Skeletal muscle tissue (tissue), 4 donors: ENCODE results near the gene DDHD1. TPM values are rescaled to one million over a fixed set of nuclear protein-coding genes. Genes with fewer than 3 reads are reported as not detected.

Source experiments
- H3K27ac ChIP-seq: one replicate; pipeline ENCODE4 v1.7.0; 2013; ENCODE audit warnings: mild to moderate bottlenecking, low read depth, low read length, inconsistent platforms
- H3K27me3 ChIP-seq, 3 donors: one replicate each; pipeline ENCODE4 v1.7.0; 2013; ENCODE audit warnings: low read length in 3 of 3; ENCODE audit not compliant: control insufficient read depth in 3 of 3, insufficient read depth in 3 of 3
- H3K36me3 ChIP-seq, 3 donors: one replicate each; pipeline ENCODE4 v1.7.0; 2013; ENCODE audit warnings: low read length in 3 of 3; ENCODE audit not compliant: control insufficient read depth in 3 of 3, insufficient read depth in 3 of 3
- H3K4me1 ChIP-seq, 3 donors: one replicate each; pipeline ENCODE4 v1.7.0; 2013; ENCODE audit warnings: low read length in 3 of 3, mild to moderate bottlenecking in 3 of 3; ENCODE audit not compliant: control insufficient read depth in 3 of 3, insufficient read depth in 3 of 3
- H3K4me3 ChIP-seq, 3 donors: one replicate each; pipeline ENCODE4 v1.7.0; 2013; ENCODE audit warnings: low read length in 3 of 3
- H3K9ac ChIP-seq, 3 donors: one replicate each; pipeline ENCODE4 v1.7.0; 2013; ENCODE audit warnings: low read length in 3 of 3, mild to moderate bottlenecking in 3 of 3, moderate library complexity in 2 of 3, low read depth in 1 of 3
- H3K9me3 ChIP-seq, 3 donors: one replicate each; pipeline ENCODE4 v1.7.0; 2013; ENCODE audit warnings: low read length in 3 of 3; ENCODE audit not compliant: control insufficient read depth in 3 of 3
- total RNA-seq: library from RNA; depleted of rRNA; stranded (reverse); fragments of >200 nt; gene quantifications from one replicate; pipeline ENCODE4 v1.2.3, GENCODE V29; 2014
- donor health status: Osteomylitis.

Gene DDHD1
- total RNA-seq, 1 donor from 2014 or later = 14.1 TPM

DNA sequence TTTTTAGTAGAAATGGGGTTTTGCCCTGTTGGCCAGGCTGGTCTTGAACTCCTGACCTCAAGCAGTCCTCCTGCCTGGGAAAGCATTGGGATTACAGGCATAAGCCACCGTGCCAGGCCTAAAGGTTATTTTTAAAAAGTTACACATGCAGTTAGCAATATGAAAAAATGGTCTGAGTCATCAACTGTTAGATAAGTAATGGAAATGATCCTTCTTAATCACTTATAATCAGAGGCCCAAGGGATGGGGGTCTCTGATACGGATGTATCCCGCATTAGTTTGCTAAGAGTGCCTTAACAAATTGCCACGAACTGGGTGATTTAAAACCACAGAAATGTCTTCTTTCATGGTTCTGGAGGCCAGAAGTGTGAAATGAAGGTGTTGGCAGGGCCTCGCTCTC lies 148.1 kb downstream of the DDHD1 start:
- H3K4me3 ChIP-seq = no peak overlapping the region
- H3K9ac ChIP-seq = no peak overlapping the region
- H3K36me3 ChIP-seq = no peaks in the 10 kb centered on the region
- H3K27me3 ChIP-seq = no peaks in the 10 kb centered on the region
- no peaks in the 10 kb centered on the region for H3K9me3 ChIP-seq
- no peak overlapping the region for H3K27ac ChIP-seq
- H3K4me1 ChIP-seq = no peaks in the 10 kb centered on the region

DNA sequence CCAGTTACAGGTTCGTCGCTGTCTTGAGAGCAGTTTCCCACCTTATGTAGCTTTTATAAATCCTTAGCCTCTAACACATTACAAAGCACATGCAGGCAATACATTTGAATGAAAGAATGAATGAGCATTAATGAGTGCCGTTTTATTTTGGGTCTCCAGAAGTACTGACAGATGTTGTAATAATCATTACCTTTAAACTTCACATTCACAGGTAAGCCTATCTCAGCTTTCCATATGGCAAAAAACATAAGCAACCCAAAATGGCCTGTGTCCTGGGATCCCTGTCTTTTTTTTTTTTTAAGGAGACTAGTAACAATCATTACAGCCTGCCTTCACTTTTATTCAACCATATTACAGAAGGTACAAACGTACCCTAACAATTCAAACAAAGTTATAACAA lies 149.3 kb downstream of the DDHD1 start:
- Histone ChIP-seq H3K36me3 (no peaks in the 10 kb centered on the region), H3K27me3 (no peaks in the 10 kb centered on the region), H3K4me1 (no peaks in the 10 kb centered on the region), H3K4me3 (no peak overlapping the region), H3K9me3 (no peaks in the 10 kb centered on the region), H3K27ac (no peak overlapping the region), H3K9ac (no peak overlapping the region)

DNA sequence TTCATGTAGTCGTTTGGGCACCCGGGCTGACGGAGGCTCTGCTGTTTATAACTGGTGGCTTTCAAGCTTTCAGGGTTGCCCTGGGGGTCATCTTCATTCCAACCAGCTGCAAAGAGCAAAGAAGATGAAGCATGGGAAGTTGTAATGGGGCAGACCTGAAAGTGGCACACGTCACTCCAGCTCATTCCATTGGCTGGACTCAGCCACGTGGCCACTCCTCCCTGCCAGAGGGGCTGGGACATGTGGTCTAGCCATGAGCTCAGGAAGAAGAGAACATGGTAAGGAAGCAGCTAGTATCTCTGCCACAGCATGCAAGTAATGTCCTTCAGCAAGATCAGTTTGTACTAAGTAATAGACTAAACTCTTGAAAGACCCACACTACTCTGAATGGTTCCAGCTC lies 150.5 kb downstream of the DDHD1 start:
- Histone ChIP-seq H3K4me1 (peaks cover 3 to 6% (median 4%) of the 10 kb centered on the region in 3 donors), H3K9me3 (no peaks in the 10 kb centered on the region), H3K4me3 (no peak overlapping the region), H3K27ac (no peak overlapping the region), H3K27me3 (no peaks in the 10 kb centered on the region), H3K9ac (no peak overlapping the region), H3K36me3 (no peaks in the 10 kb centered on the region)

DNA sequence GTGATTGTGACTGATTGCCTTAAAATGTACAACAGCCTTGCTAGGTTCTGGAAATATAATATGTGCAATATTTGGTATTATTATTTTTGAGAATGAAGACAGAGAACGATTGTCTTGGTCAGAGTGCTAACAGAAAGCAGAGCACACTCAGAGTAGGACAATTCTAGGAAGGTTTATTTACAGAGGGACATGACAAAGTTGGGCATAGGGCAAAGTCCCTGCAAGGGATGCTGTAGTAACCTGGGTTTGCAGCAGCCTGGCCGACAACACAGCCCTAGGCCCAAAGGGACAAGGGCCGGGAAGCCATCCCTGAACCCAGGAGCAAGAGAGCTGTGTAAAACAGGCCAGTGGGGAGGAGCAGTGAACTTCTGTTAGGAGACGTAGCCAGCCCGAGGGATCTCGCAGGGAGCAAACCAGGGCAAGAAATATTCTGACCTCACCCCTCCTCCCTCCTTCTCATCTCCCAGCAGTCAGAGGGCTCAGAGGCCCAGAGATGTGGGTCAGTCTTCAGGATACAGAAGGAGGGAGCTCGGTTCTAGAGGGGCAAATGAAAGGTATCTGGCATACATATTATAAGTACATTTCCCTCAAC lies 151.2 kb downstream of the DDHD1 start:
- peaks cover 3 to 6% (median 4%) of the 10 kb centered on the region in 3 donors for H3K4me1 ChIP-seq
- no peaks in the 10 kb centered on the region for H3K9me3 ChIP-seq
- H3K27me3 ChIP-seq = no peaks in the 10 kb centered on the region
- H3K27ac ChIP-seq = no peak overlapping the region
- no peak overlapping the region for H3K9ac ChIP-seq
- no peaks in the 10 kb centered on the region for H3K36me3 ChIP-seq
- H3K4me3 ChIP-seq = no peak overlapping the region

DNA sequence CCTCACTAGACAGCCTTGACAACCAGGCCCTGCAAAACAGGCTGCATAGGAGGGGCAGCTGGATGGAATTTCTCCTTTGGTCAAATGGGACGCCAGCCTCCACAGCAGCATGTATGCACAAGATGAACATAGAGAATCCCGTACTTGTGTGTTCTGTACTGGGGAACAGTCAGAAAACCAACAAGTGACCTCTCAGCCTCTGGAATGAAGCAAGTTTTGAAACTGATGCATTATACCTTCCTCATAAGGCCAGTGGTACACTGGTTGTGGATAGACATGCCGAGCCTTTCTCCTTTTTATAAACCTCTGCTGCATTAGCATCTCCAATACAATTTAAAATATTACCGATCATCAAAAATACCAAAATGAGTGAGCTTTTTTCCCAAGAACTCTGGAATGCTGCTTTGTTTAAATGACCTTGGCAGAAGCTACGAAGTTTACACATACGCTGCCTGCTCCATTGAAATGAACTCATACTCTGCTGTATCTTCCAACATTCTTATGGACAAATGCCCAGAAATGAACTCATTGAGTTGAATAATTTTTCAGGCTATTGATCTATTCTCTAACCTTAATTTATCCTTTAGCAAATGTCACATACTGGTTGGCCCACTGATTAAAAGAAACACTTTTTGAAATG lies 154.6 kb downstream of the DDHD1 start:
- Histone ChIP-seq H3K9ac (no peak overlapping the region), H3K4me1 (peaks cover 3 to 6% (median 4%) of the 10 kb centered on the region in 3 donors), H3K27ac (no peak overlapping the region), H3K36me3 (no peaks in the 10 kb centered on the region), H3K9me3 (no peaks in the 10 kb centered on the region), H3K4me3 (no peak overlapping the region), H3K27me3 (no peaks in the 10 kb centered on the region)

DNA sequence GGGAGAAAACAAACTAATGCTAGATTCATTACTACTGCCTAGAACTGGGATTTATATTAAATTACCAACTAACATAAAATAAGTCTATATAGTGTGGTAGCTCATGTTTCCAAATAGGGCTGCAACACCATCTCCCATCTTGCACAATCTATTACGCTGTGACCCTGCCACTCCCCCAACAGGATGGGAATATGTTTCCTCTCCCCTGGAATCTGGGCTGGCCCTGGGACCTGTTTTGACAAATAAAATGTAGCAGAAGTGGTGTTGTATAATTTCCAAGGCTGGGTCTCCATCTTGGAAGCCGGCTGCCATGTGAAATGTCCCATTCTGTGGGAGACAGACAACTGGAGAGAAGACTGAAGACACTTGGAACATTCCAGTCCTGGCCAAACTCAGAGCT lies 156.6 kb downstream of the DDHD1 start:
- no peaks in the 10 kb centered on the region for H3K9me3 ChIP-seq
- no peak overlapping the region for H3K4me3 ChIP-seq
- no peaks in the 10 kb centered on the region for H3K36me3 ChIP-seq
- H3K27ac ChIP-seq = no peak overlapping the region
- no peaks in the 10 kb centered on the region for H3K27me3 ChIP-seq
- peaks cover 3 to 6% (median 4%) of the 10 kb centered on the region in 3 donors for H3K4me1 ChIP-seq
- no peak overlapping the region for H3K9ac ChIP-seq

DNA sequence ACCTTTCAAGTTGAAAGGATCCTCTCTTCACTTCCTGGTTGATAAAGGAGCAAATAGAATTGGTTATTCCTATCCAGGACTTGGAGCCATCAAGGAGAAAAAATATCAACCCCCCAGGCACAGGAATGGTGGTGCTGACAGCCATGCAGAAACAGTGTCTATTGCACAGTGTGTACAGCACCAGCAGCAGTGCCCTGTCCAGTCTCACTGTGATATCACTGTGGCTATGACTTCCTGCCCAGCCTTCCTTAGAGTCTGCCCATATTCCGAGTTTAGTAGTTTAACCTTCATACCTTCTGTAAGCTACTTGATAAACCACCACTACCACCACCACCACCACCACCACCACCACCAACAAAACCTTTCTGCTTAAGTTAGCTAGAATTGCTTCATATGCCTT lies 157.1 kb downstream of the DDHD1 start:
- no peak overlapping the region for H3K9ac ChIP-seq
- H3K4me3 ChIP-seq = no peak overlapping the region
- H3K27me3 ChIP-seq = no peaks in the 10 kb centered on the region
- H3K36me3 ChIP-seq = no peaks in the 10 kb centered on the region
- H3K4me1 ChIP-seq = peaks cover 3 to 6% (median 4%) of the 10 kb centered on the region in 3 donors
- no peaks in the 10 kb centered on the region for H3K9me3 ChIP-seq
- no peak overlapping the region for H3K27ac ChIP-seq

DNA sequence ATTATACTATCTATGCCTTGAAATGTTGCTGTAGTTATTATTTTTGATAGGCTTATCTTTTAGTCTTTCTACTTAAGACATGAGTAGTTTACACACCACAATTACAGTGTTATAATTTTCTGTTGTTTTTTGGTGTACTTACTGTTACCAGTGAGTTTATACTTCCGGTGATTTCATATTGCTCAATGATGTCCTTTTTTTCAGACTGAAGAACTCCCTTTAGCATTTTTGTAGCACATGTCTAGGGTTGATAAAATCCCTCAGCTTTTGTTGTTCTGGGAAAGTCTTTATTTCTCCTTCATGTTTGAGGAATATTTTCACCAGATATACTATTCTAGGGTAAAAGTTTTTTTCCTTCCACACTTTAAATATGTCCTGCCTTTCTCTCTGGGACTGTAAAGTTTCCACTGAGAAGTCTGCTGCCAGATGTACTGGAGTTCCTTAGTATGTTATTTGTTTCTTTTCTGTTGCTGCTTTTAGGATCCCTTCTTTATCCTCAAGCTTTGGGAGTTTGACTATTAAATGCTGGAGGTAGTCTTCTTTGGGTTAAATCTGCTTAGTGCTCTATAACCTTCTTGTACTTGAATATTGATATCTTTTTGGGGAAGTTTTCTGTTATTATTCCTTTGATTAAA lies 160.8 kb downstream of the DDHD1 start:
- no peak overlapping the region for H3K4me3 ChIP-seq
- no peak overlapping the region for H3K9ac ChIP-seq
- H3K4me1 ChIP-seq = no peaks in the 10 kb centered on the region
- H3K9me3 ChIP-seq = no peaks in the 10 kb centered on the region
- no peaks in the 10 kb centered on the region for H3K27me3 ChIP-seq
- H3K27ac ChIP-seq = no peak overlapping the region
- H3K36me3 ChIP-seq = no peaks in the 10 kb centered on the region

DNA sequence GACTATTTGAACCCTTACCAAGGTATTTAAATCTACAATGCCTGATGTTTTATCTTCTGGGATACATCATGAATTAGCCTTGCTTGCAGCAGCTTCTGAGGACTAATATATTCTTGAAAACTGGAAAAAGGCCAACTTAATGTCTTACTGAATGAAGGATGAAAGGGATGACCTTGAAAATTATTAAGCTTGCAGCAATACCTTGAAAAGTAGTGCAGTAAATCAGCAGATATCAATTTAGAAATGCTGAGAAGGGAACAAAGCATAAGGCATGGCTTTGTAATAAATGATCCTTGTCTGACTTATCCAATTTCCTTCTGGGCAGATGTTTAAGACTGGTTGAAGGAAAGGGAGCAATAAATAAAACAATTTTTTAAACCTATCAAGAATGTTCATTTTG lies 165.0 kb downstream of the DDHD1 start:
- Histone ChIP-seq H3K4me3 (no peak overlapping the region), H3K9me3 (no peaks in the 10 kb centered on the region), H3K4me1 (no peaks in the 10 kb centered on the region), H3K27me3 (no peaks in the 10 kb centered on the region), H3K36me3 (no peaks in the 10 kb centered on the region), H3K27ac (no peak overlapping the region), H3K9ac (no peak overlapping the region)

DNA sequence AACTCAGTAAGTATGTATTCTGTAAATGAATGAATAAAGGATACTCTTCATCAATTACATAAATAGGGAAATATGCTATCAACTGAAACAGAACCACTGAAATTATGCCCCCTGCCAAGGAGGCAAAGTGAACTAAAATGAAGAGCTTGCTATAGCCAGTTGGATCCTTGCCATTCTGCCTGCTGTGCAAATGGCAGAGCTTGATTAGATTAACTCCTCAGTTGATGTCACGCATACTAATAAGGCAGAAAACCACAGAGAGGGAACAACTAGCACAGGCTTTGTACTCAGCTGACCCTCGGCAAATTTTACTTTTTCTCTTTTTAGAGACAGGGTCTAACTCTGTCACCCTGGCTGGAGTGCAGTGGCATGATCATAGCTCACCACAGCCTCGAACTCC lies 165.6 kb downstream of the DDHD1 start:
- H3K4me1 ChIP-seq = no peaks in the 10 kb centered on the region
- no peaks in the 10 kb centered on the region for H3K27me3 ChIP-seq
- no peak overlapping the region for H3K27ac ChIP-seq
- no peak overlapping the region for H3K9ac ChIP-seq
- H3K4me3 ChIP-seq = no peak overlapping the region
- no peaks in the 10 kb centered on the region for H3K36me3 ChIP-seq
- H3K9me3 ChIP-seq = no peaks in the 10 kb centered on the region
